Loucy (cell line): ENCODE results near the gene ACOXL.

Experiments
- H2AFZ ChIP-seq: fragments of 200-600 bp; sonication (generic); 2 replicates; pipeline ENCODE4 v1.6.0; 2016; ENCODE audit warnings: antibody characterized with exemption, mild to moderate bottlenecking, low read length, moderate library complexity
- H3F3A ChIP-seq: fragments of 200-600 bp; 2 replicates; pipeline ENCODE4 v1.6.0; 2016; ENCODE audit warnings: antibody characterized with exemption, low read depth, mild to moderate bottlenecking
- H3K27me3 ChIP-seq: fragments of 200-600 bp; sonication (generic); 2 replicates; pipeline ENCODE4 v1.6.1; 2014; ENCODE audit warnings: low read length, mild to moderate bottlenecking; ENCODE audit not compliant: insufficient read depth, poor library complexity, severe bottlenecking
- H3K36me3 ChIP-seq: fragments of 200-600 bp; sonication (generic); 2 replicates; pipeline ENCODE4 v1.6.1; 2016; ENCODE audit warnings: low read length; ENCODE audit not compliant: insufficient read depth
- H3K4me1 ChIP-seq: fragments of 200-600 bp; sonication (generic); 2 replicates; pipeline ENCODE4 v1.5.1; 2014; ENCODE audit warnings: low read length, mild to moderate bottlenecking; ENCODE audit not compliant: insufficient read depth, poor library complexity, severe bottlenecking
- H3K4me2 ChIP-seq: fragments of 200-600 bp; sonication (generic); 2 replicates; pipeline ENCODE4 v1.6.0; 2014; ENCODE audit warnings: antibody characterized with exemption, low read length, low read depth, mild to moderate bottlenecking; ENCODE audit not compliant: poor library complexity, severe bottlenecking
- H3K4me3 ChIP-seq: fragments of 200-600 bp; sonication (generic); 2 replicates; pipeline ENCODE4 v1.5.1; 2014; ENCODE audit warnings: low read length, mild to moderate bottlenecking, mixed read lengths; ENCODE audit not compliant: poor library complexity, severe bottlenecking
- H3K79me2 ChIP-seq: fragments of 200-600 bp; sonication (generic); 2 replicates; pipeline ENCODE4 v1.6.1; 2014; ENCODE audit warnings: low read length; ENCODE audit not compliant: insufficient read depth
- H3K9ac ChIP-seq: fragments of 200-600 bp; sonication (generic); 2 replicates; pipeline ENCODE4 v1.6.0; 2014; ENCODE audit warnings: mild to moderate bottlenecking, low read depth, low read length, moderate library complexity; ENCODE audit not compliant: poor library complexity, severe bottlenecking
- H3K9me2 ChIP-seq: fragments of 200-600 bp; sonication (generic); replicated peaks from 2 replicates; pipeline ENCODE4 v1.6.1; 2016; ENCODE audit warnings: low read depth, low read length, mixed read lengths
- H3K9me3 ChIP-seq: fragments of 200-600 bp; sonication (generic); 2 replicates; pipeline ENCODE4 v1.6.1; 2014; ENCODE audit warnings: mild to moderate bottlenecking, antibody characterized with exemption, low read length, low read depth; ENCODE audit not compliant: insufficient read depth
- H4K20me1 ChIP-seq: fragments of 200-600 bp; sonication (generic); 2 replicates; pipeline ENCODE4 v1.6.0; 2014; ENCODE audit warnings: antibody characterized with exemption, low read length, mild to moderate bottlenecking; ENCODE audit not compliant: insufficient read depth, poor library complexity, severe bottlenecking
- CTCF ChIP-seq: fragments of 200-600 bp; sonication (generic); conservative IDR thresholded peaks from 2 replicates; pipeline ENCODE4 v1.5.1; 2014; ENCODE audit warnings: mild to moderate bottlenecking, antibody characterized with exemption, low read length
- EZH2phosphoT487 ChIP-seq: fragments of 200-600 bp; IDR thresholded peaks from 2 replicates; pipeline ENCODE4 v1.6.1; 2018; ENCODE audit warnings: antibody characterized with exemption, mild to moderate bottlenecking, moderate library complexity, borderline replicate concordance

The ACOXL gene

GRCh38 chr2:110714452-110715224 is 17.7 kb upstream of the ACOXL start:
- Histone ChIP-seq H4K20me1 (no peaks in the 10 kb centered on the region), H3F3A (no peaks in the 10 kb centered on the region), H3K4me2 (no peak overlapping the region), H3K36me3 (no peaks in the 10 kb centered on the region), H3K4me1 (peaks cover 21% of the 10 kb centered on the region), H3K27me3 (no peaks in the 10 kb centered on the region), H3K9ac (no peak overlapping the region), H2AFZ (no peak overlapping the region), H3K9me3 (no peaks in the 10 kb centered on the region), H3K4me3 (no peak overlapping the region), H3K9me2 (no peaks in the 10 kb centered on the region), H3K79me2 (no peaks in the 10 kb centered on the region)
- no peak for TF ChIP-seq EZH2phosphoT487
- TF ChIP-seq CTCF, result no peak

- Histone ChIP-seq H3K9me3 (no peaks in the 10 kb centered on the region), H3K4me3 (no peak overlapping the region), H3K4me2 (no peak overlapping the region), H3K9ac (no peak overlapping the region), H3K27me3 (no peaks in the 10 kb centered on the region), H3K79me2 (no peaks in the 10 kb centered on the region), H4K20me1 (no peaks in the 10 kb centered on the region), H3K36me3 (no peaks in the 10 kb centered on the region), H3K9me2 (no peaks in the 10 kb centered on the region), H2AFZ (no peak overlapping the region), H3K4me1 (peaks cover 21% of the 10 kb centered on the region), H3F3A (no peaks in the 10 kb centered on the region)
- TF ChIP-seq EZH2phosphoT487 (no peak), CTCF (no peak)
Observed at GRCh38 chr2:110716959-110717645, 15.3 kb upstream of the ACOXL start.

GRCh38 chr2:110717734-110718133 is 14.6 kb upstream of the ACOXL start:
- TF ChIP-seq EZH2phosphoT487 (no peak), CTCF (no peak)
- no peak overlapping the region for H3K9ac ChIP-seq

More at GRCh38 chr2:110717734-110718133, 14.6 kb upstream of the ACOXL start:
- no peak overlapping the region for H3K4me3 ChIP-seq
- peaks cover 21% of the 10 kb centered on the region for H3K4me1 ChIP-seq
- H3K9me2 ChIP-seq, result no peaks in the 10 kb centered on the region
- H3K79me2 ChIP-seq, result no peaks in the 10 kb centered on the region
- H3F3A ChIP-seq, result no peaks in the 10 kb centered on the region
- H3K9me3 ChIP-seq, result no peaks in the 10 kb centered on the region
- no peaks in the 10 kb centered on the region for H3K27me3 ChIP-seq
- H3K4me2 ChIP-seq, result no peak overlapping the region
- no peaks in the 10 kb centered on the region for H4K20me1 ChIP-seq
- H3K36me3 ChIP-seq, result no peaks in the 10 kb centered on the region
- no peak overlapping the region for H2AFZ ChIP-seq
